Measurements from ENCODE around the gene GRWD1. TPM values are rescaled to one million over a fixed set of nuclear protein-coding genes. Genes with fewer than 3 reads are reported as not detected.
"Not testable (repeated sequence)": the region's sequence is repeated elsewhere in the genome, so short reads cannot be mapped to it uniquely, and the experiment has no call there.

Gene GRWD1
- total and polyA plus RNA-seq, 5 donors, result 7.2 to 20.4 (median 16.6) TPM

GRCh38 chr19:48481846-48482639 lies 36.3 kb downstream of the GRWD1 start:
- Histone ChIP-seq H3K9me3 (ENCODE audit: control insufficient read depth, low read length) (no peaks in the 10 kb centered on the region), H3K27me3 (ENCODE audit: control insufficient read depth, insufficient read depth) (no peaks in the 10 kb centered on the region), H3K4me1 (ENCODE audit: control insufficient read depth, insufficient read depth, low read length) (peaks cover 3% of the 10 kb centered on the region), H3K27ac (ENCODE audit: low read length) (no peak overlapping the region), H3K4me3 (ENCODE audit: low read length) (no peak overlapping the region)
- ATAC-seq (no peak), DNase-seq (peak in 1 of 3 donors; percentile 16)
- 54% methylated on average over 7 of the region's 7 CpGs for WGBS
- intact Hi-C loops (cut with DNase I), result no loop called here

GRCh38 chr19:48483301-48483700 lies 37.5 kb downstream of the GRWD1 start:
- no peaks in the 10 kb centered on the region for H3K27me3 ChIP-seq (ENCODE audit: control insufficient read depth, insufficient read depth)
- no peak overlapping the region for H3K4me3 ChIP-seq (ENCODE audit: low read length)
- DNase-seq, result peak in 2 of 3 donors; percentile 49
- 45% methylated on average over 3 of the region's 3 CpGs for WGBS
- H3K4me1 ChIP-seq (ENCODE audit: control insufficient read depth, insufficient read depth, low read length), result peaks cover 3% of the 10 kb centered on the region
- no peaks in the 10 kb centered on the region for H3K9me3 ChIP-seq (ENCODE audit: control insufficient read depth, low read length)
- intact Hi-C loops (cut with DNase I), result no loop called here
- no peak for ATAC-seq
- no peak overlapping the region for H3K27ac ChIP-seq (ENCODE audit: low read length)

GRCh38 chr19:48484247-48484893 lies 38.6 kb downstream of the GRWD1 start:
- DNase-seq, result peak in 1 of 3 donors; percentile 49
- ATAC-seq, result no peak
- no peaks in the 10 kb centered on the region for H3K27me3 ChIP-seq (ENCODE audit: control insufficient read depth, insufficient read depth)
- no peak overlapping the region for H3K27ac ChIP-seq (ENCODE audit: low read length)
- no peak overlapping the region for H3K4me3 ChIP-seq (ENCODE audit: low read length)
- 78% methylated on average over 16 of the region's 16 CpGs for WGBS
- intact Hi-C loops (cut with DNase I), result no loop called here
- H3K4me1 ChIP-seq (ENCODE audit: control insufficient read depth, insufficient read depth, low read length), result peaks cover 3% of the 10 kb centered on the region
- H3K9me3 ChIP-seq (ENCODE audit: control insufficient read depth, low read length), result no peaks in the 10 kb centered on the region

- 81% methylated on average over 37 of the region's 37 CpGs for WGBS
- Histone ChIP-seq H3K4me3 (ENCODE audit: low read length) (no peak overlapping the region), H3K27me3 (ENCODE audit: control insufficient read depth, insufficient read depth) (no peaks in the 10 kb centered on the region), H3K27ac (ENCODE audit: low read length) (no peak overlapping the region), H3K9me3 (ENCODE audit: control insufficient read depth, low read length) (no peaks in the 10 kb centered on the region), H3K4me1 (ENCODE audit: control insufficient read depth, insufficient read depth, low read length) (peaks cover 3% of the 10 kb centered on the region)
- intact Hi-C loops (cut with DNase I), result loop anchor here in 1 of 4 donors (5.0 kb wide), 1 partner anchor 102 kb away; no protein-coding TSS in a partner anchor
- DNase-seq, result peak in 1 of 3 donors; percentile 52
- ATAC-seq, result no peak
Observed at GRCh38 chr19:48484931-48485612, 39.3 kb downstream of the GRWD1 start.

GRCh38 chr19:48486706-48487105 lies 40.9 kb downstream of the GRWD1 start:
- peak in 1 of 3 donors; percentile 35 for DNase-seq
- 89% methylated on average over 10 of the region's 10 CpGs for WGBS
- not testable (repeated sequence) for H3K4me1 ChIP-seq (ENCODE audit: control insufficient read depth, insufficient read depth, low read length); H3K27ac ChIP-seq (ENCODE audit: low read length); H3K27me3 ChIP-seq (ENCODE audit: control insufficient read depth, insufficient read depth); ATAC-seq; H3K4me3 ChIP-seq (ENCODE audit: low read length); H3K9me3 ChIP-seq (ENCODE audit: control insufficient read depth, low read length)
- intact Hi-C loops (cut with DNase I), result loop anchor here in 1 of 4 donors (5.0 kb wide), 1 partner anchor 101 kb away; no protein-coding TSS in a partner anchor

GRCh38 chr19:48487544-48487943 lies 41.8 kb downstream of the GRWD1 start:
- WGBS, result 79% methylated on average over 6 of the region's 6 CpGs
- H3K9me3 ChIP-seq (ENCODE audit: control insufficient read depth, low read length), result no peaks in the 10 kb centered on the region
- H3K27me3 ChIP-seq (ENCODE audit: control insufficient read depth, insufficient read depth), result no peaks in the 10 kb centered on the region
- intact Hi-C loops (cut with DNase I), result loop anchor here in 1 of 4 donors (5.0 kb wide), 1 partner anchor 100 kb away; no protein-coding TSS in a partner anchor
- H3K4me1 ChIP-seq (ENCODE audit: control insufficient read depth, insufficient read depth, low read length), result no peaks in the 10 kb centered on the region
- H3K4me3 ChIP-seq (ENCODE audit: low read length), result no peak overlapping the region
- ATAC-seq (no peak), DNase-seq (no peak)
- peak overlapping the region; percentile 6 for H3K27ac ChIP-seq (ENCODE audit: low read length)

- WGBS, result 58% methylated on average over 8 of the region's 8 CpGs
- intact Hi-C loops (cut with DNase I), result loop anchor here in 1 of 4 donors (5.0 kb wide), 1 partner anchor 99 kb away; no protein-coding TSS in a partner anchor
Observed at GRCh38 chr19:48487948-48488347, 42.2 kb downstream of the GRWD1 start.

GRCh38 chr19:48488478-48488877 lies 42.7 kb downstream of the GRWD1 start:
- not testable (repeated sequence) for DNase-seq; H3K4me1 ChIP-seq (ENCODE audit: control insufficient read depth, insufficient read depth, low read length); H3K4me3 ChIP-seq (ENCODE audit: low read length); ATAC-seq; H3K27me3 ChIP-seq (ENCODE audit: control insufficient read depth, insufficient read depth); H3K9me3 ChIP-seq (ENCODE audit: control insufficient read depth, low read length)
- intact Hi-C loops (cut with DNase I), result loop anchor here in 1 of 4 donors (5.0 kb wide), 1 partner anchor 99 kb away; no protein-coding TSS in a partner anchor
- WGBS, result 82% methylated on average over 7 of the region's 7 CpGs
- H3K27ac ChIP-seq (ENCODE audit: low read length), result peak overlapping the region; percentile 84

More at GRCh38 chr19:48487948-48488347, 42.2 kb downstream of the GRWD1 start:
- Histone ChIP-seq H3K27ac (ENCODE audit: low read length) (peak overlapping the region; percentile 84), H3K9me3 (ENCODE audit: control insufficient read depth, low read length) (no peaks in the 10 kb centered on the region), H3K27me3 (ENCODE audit: control insufficient read depth, insufficient read depth) (no peaks in the 10 kb centered on the region), H3K4me1 (ENCODE audit: control insufficient read depth, insufficient read depth, low read length) (no peaks in the 10 kb centered on the region), H3K4me3 (ENCODE audit: low read length) (no peak overlapping the region)
- peak in 2 of 3 donors; percentile 79 to 80 for DNase-seq
- peak; percentile 8 to 18 for ATAC-seq

- no peak overlapping the region for H3K27ac ChIP-seq (ENCODE audit: low read length)
- DNase-seq, result peak; percentile 75 to 92 (median 90)
- intact Hi-C loops (cut with DNase I), result loop anchor here in 3 of 4 donors (5.0 kb wide), 2 partner anchors 93 to 98 kb away; no protein-coding TSS in a partner anchor
- 22% methylated on average over 19 of the region's 19 CpGs for WGBS
- H3K9me3 ChIP-seq (ENCODE audit: control insufficient read depth, low read length), result no peaks in the 10 kb centered on the region
- no peaks in the 10 kb centered on the region for H3K27me3 ChIP-seq (ENCODE audit: control insufficient read depth, insufficient read depth)
- H3K4me1 ChIP-seq (ENCODE audit: control insufficient read depth, insufficient read depth, low read length), result no peaks in the 10 kb centered on the region
- no peak overlapping the region for H3K4me3 ChIP-seq (ENCODE audit: low read length)
- no peak for ATAC-seq
Observed at GRCh38 chr19:48489608-48490216, 43.9 kb downstream of the GRWD1 start.

GRCh38 chr19:48490981-48491792 lies 45.4 kb downstream of the GRWD1 start:
- intact Hi-C loops (cut with DNase I), result loop anchor here in 2 of 4 donors (5.0 kb wide), 2 partner anchors 91 to 96 kb away; no protein-coding TSS in a partner anchor
- no peak overlapping the region for H3K4me3 ChIP-seq (ENCODE audit: low read length)
- WGBS, result 6% methylated on average over 49 of the region's 50 CpGs
- H3K4me1 ChIP-seq (ENCODE audit: control insufficient read depth, insufficient read depth, low read length), result no peaks in the 10 kb centered on the region
- peak in 2 of 3 donors; percentile 74 to 80 for DNase-seq
- no peaks in the 10 kb centered on the region for H3K27me3 ChIP-seq (ENCODE audit: control insufficient read depth, insufficient read depth)
- ATAC-seq, result no peak
- no peaks in the 10 kb centered on the region for H3K9me3 ChIP-seq (ENCODE audit: control insufficient read depth, low read length)
- no peak overlapping the region for H3K27ac ChIP-seq (ENCODE audit: low read length)
